Myocyte (in vitro differentiated cells): ENCODE measurements around the gene SNAP47. TPM values are rescaled to one million over a fixed set of nuclear protein-coding genes. Genes with fewer than 3 reads are reported as not detected.

ENCODE experiments used
- DNase-seq: peaks from one replicate; pipeline ENCODE4 v3.0.0-alpha.2; 2012; ENCODE audit warnings: low read depth
- total RNA-seq: library from RNA; depleted of rRNA; stranded (reverse); fragments of >200 nt; gene quantifications from 2 replicates; pipeline ENCODE4 v1.2.3, GENCODE V29; 2014

The SNAP47 gene
- total RNA-seq, 1 donor from 2014 or later, result 43.1 TPM

- DNase-seq, result no peak
Measured at GRCh38 chr1:227767401-227768124, 32.3 kb downstream of the SNAP47 start.

GRCh38 chr1:227768125-227768439 lies 32.8 kb downstream of the SNAP47 start:
- DNase-seq, result no peak

GRCh38 chr1:227768640-227769039 lies 33.4 kb downstream of the SNAP47 start:
- no peak for DNase-seq

GRCh38 chr1:227769047-227769935 lies 34.1 kb downstream of the SNAP47 start:
- no peak for DNase-seq

- DNase-seq, result no peak
Measured at GRCh38 chr1:227769936-227770494, 34.8 kb downstream of the SNAP47 start.

GRCh38 chr1:227770812-227771211 lies 35.6 kb downstream of the SNAP47 start:
- DNase-seq, result no peak

- no peak for DNase-seq
Measured at GRCh38 chr1:227771326-227771725, 36.1 kb downstream of the SNAP47 start.

GRCh38 chr1:227771771-227772170 lies 36.5 kb downstream of the SNAP47 start:
- no peak for DNase-seq

GRCh38 chr1:227773558-227773957 lies 38.3 kb downstream of the SNAP47 start:
- DNase-seq, result no peak

- peak; percentile 78 for DNase-seq
Measured at GRCh38 chr1:227774051-227774731, 39.0 kb downstream of the SNAP47 start.

GRCh38 chr1:227774821-227775661 lies 39.8 kb downstream of the SNAP47 start:
- peak; percentile 72 for DNase-seq

GRCh38 chr1:227775841-227776240 lies 40.6 kb downstream of the SNAP47 start:
- DNase-seq, result peak; percentile 62

GRCh38 chr1:227776331-227776771 lies 41.1 kb downstream of the SNAP47 start:
- DNase-seq, result peak; percentile 97

- DNase-seq, result no peak
Measured at GRCh38 chr1:227777156-227777555, 41.9 kb downstream of the SNAP47 start.

GRCh38 chr1:227777646-227778045 lies 42.4 kb downstream of the SNAP47 start:
- no peak for DNase-seq

GRCh38 chr1:227778401-227778947 lies 43.2 kb downstream of the SNAP47 start:
- peak; percentile 61 for DNase-seq

- DNase-seq, result no peak
Measured at GRCh38 chr1:227779021-227779441, 43.8 kb downstream of the SNAP47 start.

GRCh38 chr1:227779685-227780084 lies 44.5 kb downstream of the SNAP47 start:
- DNase-seq, result no peak

- peak; percentile 41 for DNase-seq
Measured at GRCh38 chr1:227780101-227781044, 45.1 kb downstream of the SNAP47 start.
